Measurements from ENCODE around the gene SERPINB8.
"Not testable (repeated sequence)": the region's sequence is repeated elsewhere in the genome, so short reads cannot be mapped to it uniquely, and the experiment has no call there.

SERPINB8 gene

GRCh38 chr18:63936932-63937393, 32.9 kb upstream of the SERPINB8 start:
- H3K9me3 ChIP-seq (ENCODE audit: control insufficient read depth, insufficient read depth, low read length) = no peaks in the 10 kb centered on the region
- no peaks in the 10 kb centered on the region for H3K9me2 ChIP-seq (replicated peaks; ENCODE audit: control insufficient read depth, low read length)
- H3K27ac ChIP-seq (ENCODE audit: low read depth, low read length) = no peak overlapping the region
- no peaks in the 10 kb centered on the region for H4K20me1 ChIP-seq (ENCODE audit: control insufficient read depth, insufficient read depth, low read depth, low read length)
- H3K79me2 ChIP-seq (ENCODE audit: control insufficient read depth, low read length) = no peaks in the 10 kb centered on the region
- peaks cover 12% of the 10 kb centered on the region for H3K4me1 ChIP-seq (ENCODE audit: control insufficient read depth, low read length)
- TF ChIP-seq EZH2phosphoT487 (IDR thresholded peaks at IDR 0.05; ENCODE audit: borderline replicate concordance, low read length) (no peak), CTCF (IDR thresholded peaks at IDR 0.05; ENCODE audit: low read depth, low read length, poor library complexity, severe bottlenecking) (no peak)
- H3K36me3 ChIP-seq (ENCODE audit: control insufficient read depth, low read length) = no peaks in the 10 kb centered on the region
- peak overlapping the region; percentile 90 for H3K4me2 ChIP-seq (ENCODE audit: low read length)
- peaks cover 36% of the 10 kb centered on the region for H3K27me3 ChIP-seq (ENCODE audit: control insufficient read depth, low read length)
- H3K4me3 ChIP-seq (ENCODE audit: low read length) = peak overlapping the region; percentile 75
- no peaks in the 10 kb centered on the region for H3F3A ChIP-seq (ENCODE audit: control insufficient read depth, insufficient read depth)

GRCh38 chr18:63940008-63940407, 29.9 kb upstream of the SERPINB8 start:
- H3K36me3 ChIP-seq (ENCODE audit: control insufficient read depth, low read length) = no peaks in the 10 kb centered on the region
- TF ChIP-seq EZH2phosphoT487 (IDR thresholded peaks at IDR 0.05; ENCODE audit: borderline replicate concordance, low read length) (no peak), CTCF (IDR thresholded peaks at IDR 0.05; ENCODE audit: low read depth, low read length, poor library complexity, severe bottlenecking) (no peak)
- H3K4me1 ChIP-seq (ENCODE audit: control insufficient read depth, low read length) = peaks cover 12% of the 10 kb centered on the region
- no peaks in the 10 kb centered on the region for H3K9me3 ChIP-seq (ENCODE audit: control insufficient read depth, insufficient read depth, low read length)
- no peaks in the 10 kb centered on the region for H3F3A ChIP-seq (ENCODE audit: control insufficient read depth, insufficient read depth)
- H3K9me2 ChIP-seq (replicated peaks; ENCODE audit: control insufficient read depth, low read length) = no peaks in the 10 kb centered on the region
- H3K4me3 ChIP-seq (ENCODE audit: low read length) = no peak overlapping the region
- H4K20me1 ChIP-seq (ENCODE audit: control insufficient read depth, insufficient read depth, low read depth, low read length) = no peaks in the 10 kb centered on the region
- H3K4me2 ChIP-seq (ENCODE audit: low read length) = no peak overlapping the region
- H3K79me2 ChIP-seq (ENCODE audit: control insufficient read depth, low read length) = no peaks in the 10 kb centered on the region
- H3K27ac ChIP-seq (ENCODE audit: low read depth, low read length) = no peak overlapping the region
- peaks cover 22% of the 10 kb centered on the region for H3K27me3 ChIP-seq (ENCODE audit: control insufficient read depth, low read length)

DNA sequence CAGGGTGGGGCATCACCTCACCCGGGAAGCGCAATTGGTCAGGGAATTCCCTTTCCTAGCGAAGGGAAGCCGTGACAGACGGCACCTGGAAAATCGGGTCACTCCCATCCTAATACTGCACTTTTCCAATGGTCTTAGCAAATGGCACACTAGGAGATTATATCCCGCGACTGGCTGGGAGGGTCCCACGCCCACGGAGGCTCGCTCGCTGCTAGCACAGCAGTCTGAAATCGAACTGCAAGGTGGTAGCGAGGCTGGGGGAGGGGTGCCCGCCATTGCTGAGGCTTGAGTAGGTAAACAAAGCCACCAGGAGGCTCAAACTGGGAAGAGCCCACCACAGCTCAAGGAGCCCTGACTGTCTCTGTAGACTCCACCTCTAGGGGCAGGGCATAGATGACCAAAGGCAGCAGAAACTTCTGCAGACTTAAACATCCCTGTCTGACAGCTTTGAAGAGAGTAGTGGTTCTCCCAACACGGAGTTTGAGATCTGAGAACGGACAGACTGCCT, 29.3 kb upstream of the SERPINB8 start:
- not testable (repeated sequence) for H4K20me1 ChIP-seq (ENCODE audit: control insufficient read depth, insufficient read depth, low read depth, low read length); H3K9me2 ChIP-seq (replicated peaks; ENCODE audit: control insufficient read depth, low read length); H3K36me3 ChIP-seq (ENCODE audit: control insufficient read depth, low read length); H3K9me3 ChIP-seq (ENCODE audit: control insufficient read depth, insufficient read depth, low read length); H3K4me2 ChIP-seq (ENCODE audit: low read length); H3F3A ChIP-seq (ENCODE audit: control insufficient read depth, insufficient read depth); H3K4me3 ChIP-seq (ENCODE audit: low read length); H3K27ac ChIP-seq (ENCODE audit: low read depth, low read length); H3K79me2 ChIP-seq (ENCODE audit: control insufficient read depth, low read length)
- peaks cover 12% of the 10 kb centered on the region for H3K4me1 ChIP-seq (ENCODE audit: control insufficient read depth, low read length)
- peaks cover 20% of the 10 kb centered on the region for H3K27me3 ChIP-seq (ENCODE audit: control insufficient read depth, low read length)

DNA sequence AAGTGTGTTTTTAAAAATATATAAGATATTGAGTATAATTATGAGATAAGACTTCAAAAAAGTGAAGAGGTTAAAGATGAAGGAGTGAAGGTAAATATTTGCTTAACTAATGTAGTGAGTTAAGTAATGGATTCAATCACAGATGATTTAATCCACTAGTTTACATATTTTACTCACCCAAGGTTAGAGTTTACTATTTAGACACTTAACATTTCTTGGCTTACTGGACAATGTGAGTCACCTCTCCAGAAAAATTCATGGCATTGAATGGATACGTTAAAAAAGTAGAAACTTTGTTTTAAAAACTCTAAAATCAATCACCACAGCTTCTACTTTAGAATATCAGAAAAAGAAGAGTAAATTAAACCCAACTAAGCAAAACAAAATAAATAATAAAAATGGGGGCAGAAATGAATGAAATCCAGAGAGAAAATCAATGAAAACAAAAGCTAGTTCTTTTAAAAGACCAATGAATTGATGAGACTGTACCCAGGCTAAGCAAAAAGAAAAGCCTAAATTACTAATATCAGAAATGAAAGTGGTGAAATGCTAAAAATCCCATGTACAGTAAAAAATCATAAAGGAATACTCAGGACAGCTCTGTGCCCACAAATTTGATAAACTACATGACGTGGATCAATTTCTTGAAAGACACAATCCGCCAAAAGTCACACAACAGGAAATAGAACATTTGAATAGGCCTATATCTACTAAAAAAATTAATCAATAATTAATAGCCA, 22.7 kb upstream of the SERPINB8 start:
- H3K27ac ChIP-seq (ENCODE audit: low read depth, low read length) = no peak overlapping the region
- peaks cover 13% of the 10 kb centered on the region for H3K27me3 ChIP-seq (ENCODE audit: control insufficient read depth, low read length)
- H3K79me2 ChIP-seq (ENCODE audit: control insufficient read depth, low read length) = no peaks in the 10 kb centered on the region

More for the DNA sequence above, 22.7 kb upstream of the SERPINB8 start:
- no peak overlapping the region for H3K4me2 ChIP-seq (ENCODE audit: low read length)
- H3K9me3 ChIP-seq (ENCODE audit: control insufficient read depth, insufficient read depth, low read length) = no peaks in the 10 kb centered on the region
- TF ChIP-seq CTCF (IDR thresholded peaks at IDR 0.05; ENCODE audit: low read depth, low read length, poor library complexity, severe bottlenecking) (no peak), EZH2phosphoT487 (IDR thresholded peaks at IDR 0.05; ENCODE audit: borderline replicate concordance, low read length) (no peak)
- H3K36me3 ChIP-seq (ENCODE audit: control insufficient read depth, low read length) = no peaks in the 10 kb centered on the region
- H4K20me1 ChIP-seq (ENCODE audit: control insufficient read depth, insufficient read depth, low read depth, low read length) = no peaks in the 10 kb centered on the region
- H3F3A ChIP-seq (ENCODE audit: control insufficient read depth, insufficient read depth) = no peaks in the 10 kb centered on the region
- H3K4me1 ChIP-seq (ENCODE audit: control insufficient read depth, low read length) = peaks cover 13% of the 10 kb centered on the region
- H3K9me2 ChIP-seq (replicated peaks; ENCODE audit: control insufficient read depth, low read length) = no peaks in the 10 kb centered on the region
- no peak overlapping the region for H3K4me3 ChIP-seq (ENCODE audit: low read length)

Measured in DOHH2 (cell line).